GM18868 (cell line): ENCODE measurements around the gene TMEM187.

ENCODE experiments used
- ATAC-seq: cut with Tn5 transposase; IDR thresholded peaks from one replicate; pipeline ENCODE4 v1.9.1; 2021; ENCODE audit warnings: mild to moderate bottlenecking, moderate library complexity; ENCODE audit not compliant: unreplicated experiment

TMEM187 gene, protein sequence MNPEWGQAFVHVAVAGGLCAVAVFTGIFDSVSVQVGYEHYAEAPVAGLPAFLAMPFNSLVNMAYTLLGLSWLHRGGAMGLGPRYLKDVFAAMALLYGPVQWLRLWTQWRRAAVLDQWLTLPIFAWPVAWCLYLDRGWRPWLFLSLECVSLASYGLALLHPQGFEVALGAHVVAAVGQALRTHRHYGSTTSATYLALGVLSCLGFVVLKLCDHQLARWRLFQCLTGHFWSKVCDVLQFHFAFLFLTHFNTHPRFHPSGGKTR

DNA sequence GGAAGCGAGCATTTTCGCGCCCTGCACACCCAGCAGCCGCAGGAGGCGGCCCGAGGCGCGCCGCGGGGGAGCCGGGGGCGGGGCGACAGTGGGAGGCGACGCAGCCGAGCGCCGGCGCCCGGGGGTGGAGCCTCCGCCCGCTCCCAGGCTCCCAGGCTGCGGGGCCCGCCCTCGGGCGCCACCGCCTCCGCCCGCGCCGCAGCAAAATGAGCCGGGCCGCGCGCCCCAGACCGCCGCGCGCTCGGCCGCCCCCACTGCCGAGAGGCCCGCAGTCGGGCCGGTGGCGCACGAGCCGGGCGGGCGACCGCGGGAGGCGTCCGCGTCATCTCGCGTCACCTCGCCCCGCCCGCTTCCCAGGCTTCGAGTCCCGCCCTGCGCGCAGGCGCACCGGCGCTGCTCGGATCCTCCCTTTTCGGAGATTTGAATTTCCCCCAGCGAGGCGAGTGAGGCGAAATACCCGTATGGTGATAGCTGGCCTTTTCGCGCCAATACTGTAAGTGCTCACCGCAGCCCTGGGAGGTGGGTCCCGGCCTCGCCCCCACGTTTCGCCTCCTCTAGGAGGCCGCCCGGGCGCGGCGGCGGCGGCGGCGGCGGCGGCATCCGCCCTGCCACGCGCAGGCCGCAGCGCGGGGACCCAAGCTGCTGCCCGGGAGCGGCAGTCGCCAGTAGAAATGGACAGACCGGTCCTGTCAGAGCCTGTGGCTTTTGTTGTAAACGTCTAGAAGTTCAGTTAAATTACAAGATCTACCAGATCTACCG, at the start of gene TMEM187:
Gene TMEM187 (plus strand): TSS at position 387 of the 759 bp plus-strand sequence. CDS start 9,309 bp downstream, outside the sequence.
- peak; percentile 47 for ATAC-seq

GRCh38 chrX:153922932-153923857, 49.4 kb upstream of the TMEM187 start:
- ATAC-seq: no peak

DNA sequence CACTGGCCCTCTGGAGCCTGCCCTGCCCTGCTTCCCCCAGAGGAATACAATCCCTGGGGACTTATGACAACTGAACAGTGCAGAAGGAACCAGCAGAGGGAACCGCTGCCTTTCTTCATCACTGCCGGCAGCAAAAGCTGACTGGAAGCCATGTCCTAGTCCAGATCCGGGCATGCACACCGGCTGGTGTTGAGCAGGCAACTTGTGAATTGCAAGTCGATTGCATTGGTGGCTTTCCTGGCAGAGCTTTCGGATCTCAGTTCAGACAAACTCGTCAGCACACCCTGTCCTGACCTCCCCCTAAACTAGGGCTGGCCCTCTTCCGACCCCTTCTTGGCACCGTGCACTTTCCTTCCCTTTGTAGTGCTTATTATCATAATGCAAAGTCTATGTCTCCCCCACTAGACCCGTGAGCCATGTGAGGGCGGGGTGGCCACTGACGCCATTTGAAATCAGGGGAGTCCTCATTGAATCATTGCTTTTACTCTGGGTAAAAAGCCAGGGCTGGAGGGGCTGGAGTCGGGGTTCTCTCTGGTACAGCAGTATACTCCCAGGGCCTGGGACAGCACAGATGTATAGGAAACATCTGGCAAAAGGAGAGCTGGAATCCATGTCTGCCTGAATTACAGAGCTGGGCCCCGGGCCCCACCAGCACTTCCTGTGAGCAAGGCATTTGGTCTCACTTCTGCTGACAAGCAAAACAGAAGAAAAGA, 48.2 kb upstream of the TMEM187 start:
- ATAC-seq: no peak

GRCh38 chrX:153925387-153925738, 47.2 kb upstream of the TMEM187 start:
- ATAC-seq: no peak

GRCh38 chrX:153925739-153926551, 46.6 kb upstream of the TMEM187 start, which contains the start of gene ARHGAP4:
Gene ARHGAP4 (minus strand): TSS chrX:153926264. CDS start chrX:153926202, 62 bp downstream.
- no peak for ATAC-seq

GRCh38 chrX:153926552-153926857, 46.0 kb upstream of the TMEM187 start:
- ATAC-seq: no peak

GRCh38 chrX:153926858-153927671, 45.5 kb upstream of the TMEM187 start:
- peak; percentile 42 for ATAC-seq

DNA sequence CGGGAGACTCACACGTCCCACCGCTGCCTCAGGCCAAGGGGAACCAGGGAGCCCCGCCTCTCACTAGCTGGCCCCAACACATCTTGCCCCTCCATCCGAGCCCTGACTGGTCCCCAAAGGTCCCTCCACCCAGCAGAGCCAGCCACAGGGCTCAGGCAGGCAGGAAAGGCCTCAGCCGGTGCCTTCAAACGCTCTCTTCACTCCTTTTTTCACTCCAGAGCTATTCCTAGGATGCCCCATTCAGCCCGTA, 45.0 kb upstream of the TMEM187 start:
- no peak for ATAC-seq

DNA sequence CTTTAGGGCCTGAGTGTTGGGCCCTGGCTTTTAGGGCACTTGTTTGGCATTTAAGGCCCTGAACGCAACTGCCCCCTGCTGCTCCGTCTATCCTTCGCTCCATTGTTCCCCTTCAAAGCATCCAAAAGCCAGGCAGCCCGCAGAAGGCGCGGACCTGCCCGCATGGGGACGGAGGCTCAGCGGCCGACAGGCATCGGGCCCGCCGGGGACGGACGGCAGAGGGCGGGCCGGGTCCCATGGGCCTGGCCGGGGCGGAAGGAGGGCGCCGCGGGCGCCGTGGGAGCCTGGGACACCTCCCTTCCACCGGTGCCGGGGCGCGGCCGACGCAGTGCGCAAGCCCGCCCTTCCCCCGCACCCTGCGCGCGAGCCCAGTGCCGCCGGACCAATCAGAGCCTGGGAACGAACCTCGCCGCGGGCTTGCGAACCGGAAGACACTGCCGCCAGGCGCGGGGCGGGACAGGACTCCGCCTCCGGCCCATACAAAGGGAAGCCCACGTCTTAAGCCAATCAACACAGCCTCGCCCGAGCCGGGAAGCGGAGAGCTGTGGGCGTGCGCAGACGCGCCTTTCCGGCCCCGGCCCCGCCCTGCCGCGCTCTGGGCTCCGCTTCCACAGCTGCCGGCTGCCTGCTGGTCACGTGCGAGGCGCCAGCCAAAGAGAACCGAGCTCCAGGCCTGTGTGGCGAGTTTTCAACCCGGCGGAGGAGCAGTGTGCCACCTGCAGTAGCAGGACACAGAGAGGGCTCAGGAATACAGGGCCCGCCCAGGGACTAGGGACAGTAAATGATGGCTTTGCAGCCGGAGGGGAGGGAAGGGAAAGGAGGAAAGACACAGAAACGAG, 44.4 kb upstream of the TMEM187 start:
- peak; percentile 81 for ATAC-seq

DNA sequence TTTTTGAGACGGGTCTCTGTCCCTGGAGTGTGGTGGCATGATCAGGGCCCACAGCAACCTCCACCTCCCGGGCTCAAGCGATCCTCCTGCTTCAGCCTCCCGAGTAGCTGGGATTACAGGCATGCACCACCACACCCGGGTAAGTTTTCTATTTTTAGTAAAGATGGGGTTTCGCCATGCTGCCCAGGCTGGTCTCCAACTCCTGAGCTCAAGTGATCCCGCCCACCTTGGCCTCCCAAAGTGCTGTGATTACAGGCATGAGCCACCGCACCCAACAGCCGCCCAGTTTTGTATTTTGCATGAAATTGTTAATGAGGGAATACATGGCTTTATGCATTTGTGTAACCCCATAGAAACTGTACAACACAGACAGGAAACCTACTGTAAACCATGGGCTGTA, 43.7 kb upstream of the TMEM187 start:
- ATAC-seq: no peak

DNA sequence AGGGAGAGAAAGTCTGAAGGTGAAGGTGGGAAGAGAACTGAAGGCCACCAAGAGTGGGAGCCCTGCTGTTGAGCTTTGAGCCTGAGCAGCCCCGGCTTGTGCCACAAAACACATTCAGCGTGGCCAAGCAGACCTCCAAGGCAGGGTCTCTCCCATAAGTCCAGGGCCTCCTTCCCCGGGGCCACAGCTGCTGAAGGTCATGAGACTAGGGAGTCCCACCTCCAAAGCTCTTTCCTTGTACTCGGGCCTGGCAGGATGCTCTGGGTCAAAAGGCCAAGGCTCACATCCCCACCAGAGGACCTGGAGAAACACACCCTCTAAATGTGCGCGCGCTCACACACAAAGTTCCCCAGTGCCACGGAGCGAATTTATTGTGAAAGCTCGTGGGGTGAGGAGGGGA, 43.0 kb upstream of the TMEM187 start:
- ATAC-seq: no peak

DNA sequence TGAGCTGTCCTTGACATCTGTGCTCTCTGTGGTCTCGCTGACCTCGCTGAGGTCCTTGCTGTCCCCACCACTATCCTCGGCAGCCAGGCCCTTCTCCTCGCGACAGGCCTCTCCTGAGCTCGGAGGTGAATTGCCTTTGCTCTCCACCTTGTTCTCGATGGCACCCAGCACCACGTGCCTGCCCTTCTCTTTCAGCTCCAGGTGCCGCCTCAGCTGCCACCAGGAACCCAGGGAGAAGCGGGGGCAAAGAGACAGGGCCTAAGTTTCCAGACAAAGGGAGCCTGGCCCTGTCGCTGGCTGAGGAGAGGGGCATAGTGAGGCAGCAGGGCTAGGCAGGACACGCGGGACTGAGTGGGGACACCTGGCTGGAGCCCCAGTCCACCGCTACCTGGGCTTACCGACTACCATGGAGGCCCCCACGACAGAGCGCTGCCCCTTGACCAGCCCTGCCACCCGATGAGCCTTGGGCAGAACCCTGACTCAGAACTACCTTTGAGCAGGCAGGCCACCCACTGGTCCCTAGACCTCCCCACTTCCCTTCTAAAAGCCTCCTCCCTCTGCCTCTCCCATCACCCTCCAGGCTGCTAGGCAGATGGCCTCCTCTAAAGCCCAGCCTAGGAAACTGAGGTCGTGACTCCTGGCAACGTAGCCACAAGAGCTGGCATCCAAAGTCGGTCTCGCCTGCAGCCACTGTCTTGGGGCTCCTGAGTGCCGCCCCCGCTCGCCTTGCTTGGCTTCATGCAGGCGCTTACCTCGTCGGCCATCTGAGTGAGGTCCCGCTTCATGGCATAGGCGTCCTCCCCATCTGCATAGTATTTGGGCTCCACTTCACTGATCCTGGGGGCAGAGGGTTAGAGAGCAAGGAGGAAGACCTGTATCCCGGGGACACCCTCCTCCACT, 42.3 kb upstream of the TMEM187 start:
- no peak for ATAC-seq

DNA sequence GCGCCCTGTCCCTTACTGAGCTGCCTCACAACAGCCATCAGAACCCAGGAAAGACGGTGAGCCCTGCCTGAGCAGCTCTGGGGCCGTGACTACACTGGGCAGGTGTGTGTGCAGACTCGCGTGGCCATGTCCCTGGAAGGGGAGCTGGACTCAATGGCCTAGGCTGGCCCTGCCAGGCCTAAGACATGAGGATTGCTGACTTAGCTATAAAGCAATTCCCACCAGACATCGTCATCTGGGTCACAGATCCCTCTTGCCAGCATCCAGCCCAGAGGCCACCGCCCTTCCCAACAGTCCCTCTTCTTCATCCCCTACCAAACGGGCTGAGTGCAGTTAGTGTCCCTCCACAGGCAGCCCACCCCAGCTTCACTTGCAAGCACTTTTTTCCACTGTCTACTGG, 41.4 kb upstream of the TMEM187 start:
- ATAC-seq: no peak

GRCh38 chrX:153931748-153932147, 40.8 kb upstream of the TMEM187 start:
- no peak for ATAC-seq

GRCh38 chrX:153932220-153932915, 40.2 kb upstream of the TMEM187 start:
- ATAC-seq: no peak

- ATAC-seq: no peak
Observed at GRCh38 chrX:153933748-153934147, 38.8 kb upstream of the TMEM187 start.

- peak; percentile 7 for ATAC-seq
Observed at GRCh38 chrX:153934148-153934761, 38.3 kb upstream of the TMEM187 start.
